PFSK-1 (cell line): Measurements from ENCODE around the gene SHISAL2A.

Experiments
- FOXP2 ChIP-seq: optimal IDR thresholded peaks from 2 replicates; pipeline ENCODE3; 2011; ENCODE audit warnings: borderline replicate concordance, control low read depth, inconsistent platforms; ENCODE audit not compliant: insufficient read depth; ENCODE audit errors: extremely low read length, extremely low read depth
- POLR2AphosphoS5 ChIP-seq: IDR thresholded peaks from 2 replicates; pipeline ENCODE4 v1.6.1; 2012; ENCODE audit warnings: low read depth, mild to moderate bottlenecking, control low read depth, low read length, moderate library complexity
- SIN3A ChIP-seq: IDR thresholded peaks from 2 replicates; pipeline ENCODE4 v1.6.1; 2012; ENCODE audit warnings: mild to moderate bottlenecking, low read length, moderate library complexity, borderline replicate concordance; ENCODE audit not compliant: insufficient read depth
- TAF1 ChIP-seq: IDR thresholded peaks from 2 replicates; pipeline ENCODE4 v1.6.1; 2012; ENCODE audit warnings: low read length, control low read depth, borderline replicate concordance; ENCODE audit not compliant: insufficient read depth
- TF ChIP-seq, protein P1 (sequence below), 2 experiments: IDR thresholded peaks; 2 replicates each; pipeline versions ENCODE4 v1.6.1 to v1.8.0; 2011 to 2012; ENCODE audit warnings: low read depth in 2 of 2, low read length in 2 of 2, control low read depth in 1 of 2, inconsistent platforms in 1 of 2, mild to moderate bottlenecking in 1 of 2, moderate library complexity in 1 of 2; ENCODE audit not compliant: insufficient read depth in 1 of 2

Gene SHISAL2A

DNA sequence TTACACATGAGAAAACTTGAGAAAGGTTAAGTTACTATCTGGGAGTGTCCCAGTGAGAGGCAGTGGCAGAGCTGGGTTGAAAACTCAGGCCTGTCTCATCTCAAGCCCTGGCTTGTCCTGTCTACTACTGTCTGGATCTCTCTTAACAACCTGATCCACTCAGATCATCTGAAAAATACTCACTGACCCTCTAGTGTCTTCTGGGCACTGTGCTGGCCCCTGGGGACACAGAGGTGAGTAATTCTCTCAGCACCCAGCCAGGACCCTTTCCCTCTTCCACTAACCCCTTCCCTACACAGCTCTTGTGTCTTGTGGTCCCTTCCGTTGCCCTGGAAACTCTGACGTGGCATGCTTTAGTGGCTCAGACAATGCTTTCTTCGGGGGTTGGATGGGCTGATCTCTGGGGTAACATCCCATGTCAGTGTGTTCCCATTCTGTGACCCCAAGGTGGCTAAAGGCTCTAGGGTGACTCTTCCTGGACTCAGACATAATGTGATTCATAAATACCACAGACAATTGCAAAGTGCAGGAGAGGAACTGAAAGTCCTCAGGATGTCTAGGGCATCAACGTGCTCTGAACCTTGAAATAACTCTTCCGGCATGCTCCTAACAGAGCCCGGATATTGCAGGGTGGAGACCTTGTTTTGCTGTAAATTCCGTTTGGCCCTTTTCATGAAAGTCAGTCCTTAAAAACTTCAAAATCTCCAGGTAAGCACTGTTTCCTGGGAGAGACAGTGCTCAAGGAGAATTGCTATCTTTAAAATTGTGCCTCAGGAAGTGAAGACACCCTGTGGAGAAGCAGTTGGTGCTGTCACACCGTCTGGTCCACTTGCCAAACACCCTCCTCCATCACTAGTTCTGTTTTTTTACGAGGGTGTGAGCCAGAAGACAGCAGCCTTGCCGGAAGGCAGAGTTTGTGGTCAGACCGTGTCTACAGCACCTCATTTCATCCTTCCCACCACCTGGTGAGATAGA lies 4.0 kb downstream of the SHISAL2A start:
- TF ChIP-seq TAF1 (no peak), SIN3A (no peak), FOXP2 (no peak), POLR2AphosphoS5 (no peak)
- TF ChIP-seq, protein P1, sequence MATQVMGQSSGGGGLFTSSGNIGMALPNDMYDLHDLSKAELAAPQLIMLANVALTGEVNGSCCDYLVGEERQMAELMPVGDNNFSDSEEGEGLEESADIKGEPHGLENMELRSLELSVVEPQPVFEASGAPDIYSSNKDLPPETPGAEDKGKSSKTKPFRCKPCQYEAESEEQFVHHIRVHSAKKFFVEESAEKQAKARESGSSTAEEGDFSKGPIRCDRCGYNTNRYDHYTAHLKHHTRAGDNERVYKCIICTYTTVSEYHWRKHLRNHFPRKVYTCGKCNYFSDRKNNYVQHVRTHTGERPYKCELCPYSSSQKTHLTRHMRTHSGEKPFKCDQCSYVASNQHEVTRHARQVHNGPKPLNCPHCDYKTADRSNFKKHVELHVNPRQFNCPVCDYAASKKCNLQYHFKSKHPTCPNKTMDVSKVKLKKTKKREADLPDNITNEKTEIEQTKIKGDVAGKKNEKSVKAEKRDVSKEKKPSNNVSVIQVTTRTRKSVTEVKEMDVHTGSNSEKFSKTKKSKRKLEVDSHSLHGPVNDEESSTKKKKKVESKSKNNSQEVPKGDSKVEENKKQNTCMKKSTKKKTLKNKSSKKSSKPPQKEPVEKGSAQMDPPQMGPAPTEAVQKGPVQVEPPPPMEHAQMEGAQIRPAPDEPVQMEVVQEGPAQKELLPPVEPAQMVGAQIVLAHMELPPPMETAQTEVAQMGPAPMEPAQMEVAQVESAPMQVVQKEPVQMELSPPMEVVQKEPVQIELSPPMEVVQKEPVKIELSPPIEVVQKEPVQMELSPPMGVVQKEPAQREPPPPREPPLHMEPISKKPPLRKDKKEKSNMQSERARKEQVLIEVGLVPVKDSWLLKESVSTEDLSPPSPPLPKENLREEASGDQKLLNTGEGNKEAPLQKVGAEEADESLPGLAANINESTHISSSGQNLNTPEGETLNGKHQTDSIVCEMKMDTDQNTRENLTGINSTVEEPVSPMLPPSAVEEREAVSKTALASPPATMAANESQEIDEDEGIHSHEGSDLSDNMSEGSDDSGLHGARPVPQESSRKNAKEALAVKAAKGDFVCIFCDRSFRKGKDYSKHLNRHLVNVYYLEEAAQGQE (IDR thresholded peaks at IDR 0.05; ENCODE audit: insufficient read depth in 1 of 2, low read depth in 2 of 2, low read length in 2 of 2) = no peak

DNA sequence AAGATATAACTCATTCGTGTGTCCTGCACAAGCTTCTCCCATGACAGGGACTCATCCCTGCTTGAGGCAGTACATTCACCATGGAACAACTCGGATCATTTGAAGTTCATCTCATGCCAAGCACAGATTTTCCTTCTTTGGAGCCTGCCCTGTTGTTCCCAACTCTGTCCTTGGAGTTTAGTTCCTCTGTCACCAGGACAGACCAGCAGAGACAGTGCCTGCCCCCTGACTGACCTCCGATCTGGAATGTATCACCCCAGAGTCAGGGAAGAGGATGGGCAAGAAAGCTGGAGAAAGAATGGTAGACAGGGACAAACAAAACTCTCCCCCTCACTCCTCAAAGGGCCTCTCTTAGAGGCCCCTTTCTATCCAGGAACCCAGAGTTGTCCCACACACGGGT lies 5.0 kb downstream of the SHISAL2A start:
- TF ChIP-seq FOXP2 (no peak), TAF1 (no peak), POLR2AphosphoS5 (no peak), SIN3A (no peak)
- TF ChIP-seq, protein P1 (IDR thresholded peaks at IDR 0.05; ENCODE audit: insufficient read depth in 1 of 2, low read depth in 2 of 2, low read length in 2 of 2) = no peak

DNA sequence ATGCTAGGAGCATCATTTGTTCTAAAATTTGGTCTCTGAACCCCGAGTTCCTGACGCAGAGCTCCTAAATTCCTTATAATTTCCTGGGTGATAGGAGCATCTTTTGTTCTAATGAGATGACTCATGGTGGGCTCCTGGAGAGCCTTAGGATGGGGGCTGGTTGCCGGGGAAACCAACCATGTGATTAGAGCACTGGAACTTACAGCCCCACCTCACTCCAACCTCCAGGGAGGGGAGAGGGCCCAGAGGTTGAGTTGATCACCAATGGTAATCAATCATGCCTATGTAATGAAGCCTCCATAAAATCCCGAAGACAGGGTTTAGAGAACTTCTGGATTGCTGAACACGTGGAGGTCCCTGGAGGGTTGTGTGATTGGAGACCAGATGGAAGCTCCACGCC lies 7.7 kb downstream of the SHISAL2A start:
- TF ChIP-seq POLR2AphosphoS5 (no peak), SIN3A (no peak), FOXP2 (no peak), TAF1 (no peak)
- TF ChIP-seq, protein P1 (IDR thresholded peaks at IDR 0.05; ENCODE audit: insufficient read depth in 1 of 2, low read depth in 2 of 2, low read length in 2 of 2) = no peak

DNA sequence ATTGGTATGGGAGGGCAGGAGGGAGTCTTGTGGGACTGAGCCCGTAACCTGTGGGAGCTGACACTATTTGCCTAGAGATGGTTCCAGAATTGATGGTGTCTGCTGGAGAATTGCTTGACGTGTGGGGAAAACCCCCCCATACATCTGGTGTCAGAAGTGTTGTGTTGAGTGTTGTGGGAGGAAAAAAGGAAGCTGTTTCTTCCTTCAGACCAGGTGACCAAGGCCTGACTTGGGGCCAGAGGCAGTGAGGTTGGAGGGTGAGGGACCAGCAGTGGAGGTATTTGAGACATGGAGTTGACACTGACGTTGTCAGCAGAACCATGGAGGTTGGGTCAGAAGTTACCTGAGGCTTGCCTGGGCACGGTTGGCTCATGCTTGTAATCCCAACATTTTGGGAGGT lies 8.3 kb downstream of the SHISAL2A start:
- TF ChIP-seq POLR2AphosphoS5 (no peak), SIN3A (no peak), FOXP2 (no peak)
- TF ChIP-seq, protein P1 (IDR thresholded peaks at IDR 0.05; ENCODE audit: insufficient read depth in 1 of 2, low read depth in 2 of 2, low read length in 2 of 2) = no peak
